CD8-positive, alpha-beta memory T cell (primary cell): ENCODE data around the gene DPM3. TPM values are rescaled to one million over a fixed set of nuclear protein-coding genes. Genes with fewer than 3 reads are reported as not detected.

Experiments
- CTCF ChIA-PET: fragments of 350-600 bp; sonication (Branson Sonifier 250); formaldehyde crosslinking; loops from one replicate; lab custom pipeline; 2021; ENCODE audit warnings: antibody characterized with exemption; lab: Charles Lee
- POLR2A ChIA-PET: fragments of 350-600 bp; sonication (Branson Sonifier 250); formaldehyde crosslinking; loops from one replicate; lab custom pipeline; 2021; ENCODE audit warnings: antibody characterized with exemption; lab: Charles Lee
- DNase-seq, 5 donors: peaks; one replicate each; pipeline versions ENCODE4 v3.0.0 to v3.0.0-alpha.2; 2020 to 2022; ENCODE audit warnings: mixed read lengths in 1 of 5
- H3K27ac ChIP-seq: one replicate; pipeline ENCODE4 v1.7.0; 2013; ENCODE audit warnings: low read depth, mild to moderate bottlenecking, low read length, moderate library complexity
- H3K27me3 ChIP-seq: 2 replicates; pipeline ENCODE4 v1.7.0; 2013; ENCODE audit warnings: low read length, mild to moderate bottlenecking; ENCODE audit not compliant: insufficient read depth, poor library complexity, severe bottlenecking
- H3K36me3 ChIP-seq: 2 replicates; pipeline ENCODE4 v1.7.0; 2013; ENCODE audit warnings: mild to moderate bottlenecking, low read length, moderate library complexity; ENCODE audit not compliant: insufficient read depth
- H3K4me1 ChIP-seq: 2 replicates; pipeline ENCODE4 v1.7.0; 2013; ENCODE audit warnings: mild to moderate bottlenecking, low read length, moderate library complexity; ENCODE audit not compliant: insufficient read depth
- H3K4me3 ChIP-seq: 2 replicates; pipeline ENCODE4 v1.7.0; 2013; ENCODE audit warnings: mild to moderate bottlenecking, low read length
- H3K9me3 ChIP-seq: 2 replicates; pipeline ENCODE4 v1.7.0; 2013; ENCODE audit warnings: mild to moderate bottlenecking, low read length
- H3K27ac Mint-ChIP-seq, 8 donors: one replicate each; pipeline ENCODE4 v1.8.0; 2020 to 2021; ENCODE audit warnings: mixed read lengths in 8 of 8, mild to moderate bottlenecking in 6 of 8, inconsistent platforms in 3 of 8, moderate library complexity in 3 of 8
- H3K27me3 Mint-ChIP-seq, 2 donors: one replicate each; pipeline ENCODE4 v1.8.0; 2020 to 2021; ENCODE audit warnings: mixed read lengths in 2 of 2, mild to moderate bottlenecking in 1 of 2, moderate library complexity in 1 of 2
- H3K36me3 Mint-ChIP-seq, 3 donors: one replicate each; pipeline ENCODE4 v1.8.0; 2020 to 2021; ENCODE audit warnings: mixed read lengths in 3 of 3, inconsistent platforms in 1 of 3, mild to moderate bottlenecking in 1 of 3
- H3K4me1 Mint-ChIP-seq, 3 donors: one replicate each; pipeline ENCODE4 v1.8.0; 2020 to 2021; ENCODE audit warnings: mixed read lengths in 3 of 3, inconsistent platforms in 1 of 3, mild to moderate bottlenecking in 1 of 3
- H3K4me3 Mint-ChIP-seq, 7 donors: one replicate each; pipeline ENCODE4 v1.8.0; 2020 to 2021; ENCODE audit warnings: mixed read lengths in 7 of 7, mild to moderate bottlenecking in 6 of 7, moderate library complexity in 4 of 7, inconsistent platforms in 2 of 7
- H3K9me3 Mint-ChIP-seq, 5 donors: one replicate each; pipeline ENCODE4 v1.8.0; 2020 to 2022; ENCODE audit warnings: mixed read lengths in 5 of 5, mild to moderate bottlenecking in 3 of 5, moderate library complexity in 2 of 5, inconsistent platforms in 1 of 5
- polyA plus RNA-seq: library from polyadenylated mRNA; unstranded; fragments of 300-500 nt; fragmentation: Illumina TruSeq; gene quantifications from one replicate; pipeline ENCODE4 v1.2.3, GENCODE V29; 2021
- total RNA-seq, 2 experiments: library from RNA; stranded (reverse); gene quantifications; one replicate each; pipeline ENCODE4 v1.2.3, GENCODE V29; 2021

The DPM3 gene
- total and polyA plus RNA-seq, 3 experiments from 2014 or later: 38.9 to 120 (median 40.9) TPM

DNA sequence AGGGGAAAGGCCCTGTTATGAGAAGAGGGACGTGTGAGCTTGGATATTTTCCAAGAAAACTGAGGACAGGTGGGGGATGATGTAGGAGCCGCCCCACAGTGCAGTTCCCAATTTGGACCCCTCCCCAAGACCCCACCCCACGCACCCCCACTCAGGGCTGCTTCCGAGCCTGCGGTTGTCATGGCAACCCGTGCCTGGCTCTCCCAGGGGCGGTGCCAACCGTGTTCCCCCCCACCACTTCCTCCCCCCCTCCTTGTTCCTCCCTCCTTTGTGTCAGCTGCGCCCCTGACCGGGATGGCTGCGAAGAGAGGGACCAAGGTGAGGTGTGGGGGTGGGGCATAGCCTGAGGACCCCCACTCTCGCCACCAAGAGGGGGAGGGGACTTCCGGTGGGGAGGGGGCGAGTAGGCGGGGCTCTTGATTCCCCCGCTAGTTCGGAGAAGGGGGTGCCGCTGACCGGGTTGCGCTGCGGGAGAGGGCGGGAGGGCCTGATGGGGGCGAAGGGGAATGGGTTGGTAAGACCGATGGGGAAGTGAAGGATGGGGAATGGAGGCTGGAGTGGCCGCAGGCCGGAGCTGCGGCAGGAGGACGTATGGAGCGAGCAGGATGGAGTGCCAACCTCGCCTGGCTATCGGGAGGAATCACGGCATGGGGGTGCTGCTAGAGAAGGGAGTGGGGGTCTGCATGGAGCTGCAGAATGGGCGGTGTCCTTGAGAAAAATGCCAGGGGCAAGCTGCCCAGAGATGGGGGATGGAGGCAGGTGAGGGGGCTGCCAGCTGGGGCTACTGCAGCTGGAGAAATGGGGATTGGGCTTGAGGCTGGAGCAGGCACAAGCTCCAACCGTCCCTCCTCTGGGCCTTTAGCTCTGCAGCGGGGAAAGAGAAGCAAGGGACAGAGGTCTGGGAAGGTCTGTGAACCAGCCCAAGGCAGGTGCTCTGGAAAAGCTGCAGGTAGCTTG, 34.3 kb upstream of the DPM3 start:
- Mint-ChIP-seq H3K27me3 (peaks cover 0 to 2% of the 10 kb centered on the region in 2 donors), H3K36me3 (peaks cover 0 to 49% (median 4%) of the 10 kb centered on the region in 3 donors), H3K27ac (peak overlapping the region; percentile 79 to 99 (median 98)), H3K4me1 (peaks cover 27 to 57% (median 37%) of the 10 kb centered on the region in 3 donors), H3K4me3 (peak overlapping the region; percentile 86 to 100 (median 98)), H3K9me3 (no peaks in the 10 kb centered on the region)
- DNase-seq: peak; percentile 31 to 82 (median 40)
- Histone ChIP-seq H3K36me3 (peaks cover 21% of the 10 kb centered on the region), H3K9me3 (no peaks in the 10 kb centered on the region), H3K4me1 (peaks cover 41% of the 10 kb centered on the region), H3K4me3 (peak overlapping the region; percentile 97), H3K27ac (peak overlapping the region; percentile 94), H3K27me3 (no peaks in the 10 kb centered on the region)
- ChIA-PET POLR2A (interaction anchor here (0.6 to 2.4 kb wide), 3 partner anchors 19 to 90 kb away, joined by 4 to 16 read pairs (median 5); no protein-coding TSS in a partner anchor), CTCF (interaction anchor here (0.6 to 10.7 kb wide), 12 partner anchors 19 to 783 kb away, joined by 3 to 177 read pairs (median 8); partner anchors contain the start of gene THBS3)

DNA sequence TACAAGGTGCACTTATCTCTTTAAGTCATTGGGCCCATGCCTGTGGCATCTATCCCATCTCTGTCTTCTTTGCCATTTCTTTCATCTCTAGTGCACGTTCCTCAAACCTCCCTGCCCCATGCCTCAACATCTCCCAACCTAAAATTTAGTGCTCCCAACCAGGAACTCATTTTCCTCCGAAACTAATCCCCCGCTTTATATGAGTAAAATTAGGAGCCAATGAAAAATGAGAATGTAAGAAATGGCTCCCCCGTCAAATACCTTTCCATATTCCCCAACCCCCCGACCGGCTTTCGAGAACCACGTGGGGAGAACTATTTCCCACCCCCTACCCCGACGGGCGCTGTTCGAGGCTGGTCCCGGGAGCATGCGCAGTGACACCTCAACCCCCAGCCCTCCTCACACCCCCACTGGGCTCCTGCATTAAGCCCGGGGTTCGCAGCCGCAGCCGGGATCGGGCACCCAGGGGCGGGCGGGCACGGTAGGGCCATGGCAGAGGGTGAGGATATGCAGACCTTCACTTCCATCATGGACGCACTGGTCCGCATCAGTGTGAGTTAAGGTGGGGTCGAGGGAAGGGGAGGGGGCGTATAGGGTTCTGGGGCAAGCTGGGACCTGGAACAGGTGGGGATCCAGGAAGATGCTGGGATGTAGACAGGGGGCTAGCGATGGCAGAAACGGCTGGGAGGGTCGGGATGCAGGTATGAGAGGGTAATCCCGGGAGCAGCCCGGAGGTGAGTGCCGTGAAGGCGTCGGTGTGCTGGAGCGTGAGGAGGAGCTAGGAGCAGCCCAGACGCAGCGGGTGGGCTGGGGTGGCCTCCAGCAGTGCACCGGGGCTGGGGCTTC, 33.4 kb upstream of the DPM3 start, which contains the start of gene TRIM46:
Gene TRIM46 (plus strand): TSS at position 372 of the 846 bp plus-strand sequence. CDS start 118 bp downstream, at position 490.
- H3K27ac ChIP-seq: peak within 1 kb of the TSS; percentile 94
- CTCF ChIA-PET: interaction anchor here (0.6 to 10.7 kb wide), 41 partner anchors 9 to 339 kb away, joined by 3 to 177 read pairs (median 5); partner anchors contain the start of genes FDPS, PBXIP1, SCAMP3 and SLC50A1
- peaks cover 41% of the 10 kb centered on the region for H3K4me1 ChIP-seq
- Mint-ChIP-seq H3K36me3 (peaks cover 0 to 49% (median 7%) of the 10 kb centered on the region in 3 donors), H3K4me3 (peak within 1 kb of the TSS; percentile 86 to 100 (median 98)), H3K27ac (peak within 1 kb of the TSS; percentile 79 to 100 (median 98)), H3K4me1 (peaks cover 27 to 62% (median 37%) of the 10 kb centered on the region in 3 donors), H3K9me3 (no peaks in the 10 kb centered on the region), H3K27me3 (peaks cover 0 to 2% of the 10 kb centered on the region in 2 donors)
- H3K27me3 ChIP-seq: no peaks in the 10 kb centered on the region
- POLR2A ChIA-PET: interaction anchor here (0.7 to 2.4 kb wide), 9 partner anchors 20 to 218 kb away, joined by 3 to 16 read pairs (median 4); partner anchors contain the start of genes FLAD1 and PBXIP1
- DNase-seq: peak; percentile 41 to 79 (median 52)
- peak within 1 kb of the TSS; percentile 97 for H3K4me3 ChIP-seq
- no peaks in the 10 kb centered on the region for H3K9me3 ChIP-seq
- H3K36me3 ChIP-seq: peaks cover 30% of the 10 kb centered on the region

DNA sequence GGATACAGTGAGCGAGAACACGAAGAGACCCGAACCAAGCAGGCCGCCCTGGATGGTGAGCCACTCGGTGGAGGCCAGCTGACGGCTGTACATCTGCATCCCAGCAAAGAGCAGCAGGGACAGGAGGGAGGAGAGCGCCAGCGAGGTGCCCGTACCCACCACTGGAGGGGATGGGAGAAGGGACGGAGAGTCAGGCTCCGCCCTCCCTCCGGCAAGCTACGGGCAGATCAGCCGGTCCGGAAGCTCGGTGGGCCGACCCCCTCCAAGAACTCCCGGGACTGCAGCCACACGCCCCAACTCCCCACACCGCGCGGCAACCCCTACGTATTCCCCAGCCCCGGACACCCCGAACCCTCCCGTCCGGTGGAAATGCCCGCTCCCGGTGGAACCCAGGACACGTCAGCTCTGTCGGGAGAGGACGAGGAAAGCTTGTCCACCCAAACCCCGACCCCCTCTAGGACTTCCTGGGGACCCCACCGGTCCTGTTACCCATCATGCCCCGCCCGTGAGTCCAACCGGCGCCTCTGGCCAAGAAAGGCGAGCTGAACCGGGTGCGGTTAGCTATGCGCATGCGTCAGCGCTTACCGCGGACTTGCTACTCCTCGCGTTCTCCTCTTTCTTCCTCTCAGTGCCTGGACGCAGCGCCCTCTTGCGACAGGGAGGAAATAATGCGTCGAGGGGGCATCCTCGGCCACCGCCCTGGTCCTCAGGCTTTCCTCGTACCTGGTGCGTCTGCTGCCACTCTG, 32.6 kb upstream of the DPM3 start, which contains the start of gene KRTCAP2:
Gene KRTCAP2 (minus strand): TSS at position 573 of the 746 bp plus-strand sequence. CDS start 80 bp downstream, at position 493.
- Histone ChIP-seq H3K9me3 (no peaks in the 10 kb centered on the region), H3K4me1 (peaks cover 41% of the 10 kb centered on the region), H3K27me3 (no peaks in the 10 kb centered on the region), H3K36me3 (peaks cover 27% of the 10 kb centered on the region), H3K27ac (peak within 1 kb of the TSS; percentile 94), H3K4me3 (peak within 1 kb of the TSS; percentile 97)
- no peaks in the 10 kb centered on the region for H3K9me3 Mint-ChIP-seq
- H3K4me3 Mint-ChIP-seq: peak within 1 kb of the TSS; percentile 86 to 100 (median 98)
- peak; percentile 91 to 97 (median 92) for DNase-seq
- H3K4me1 Mint-ChIP-seq: peaks cover 28 to 64% (median 40%) of the 10 kb centered on the region in 3 donors
- H3K36me3 Mint-ChIP-seq: peaks cover 0 to 47% (median 7%) of the 10 kb centered on the region in 3 donors
- POLR2A ChIA-PET: interaction anchor here (0.7 to 1.3 kb wide), 8 partner anchors 21 to 217 kb away, joined by 3 to 13 read pairs (median 4); partner anchors contain the start of genes FLAD1 and PBXIP1
- CTCF ChIA-PET: interaction anchor here (0.6 to 10.7 kb wide), 54 partner anchors 9 to 1226 kb away, joined by 3 to 177 read pairs (median 4); partner anchors contain the start of genes ADAM15, DENND4B, DPM3 and EFNA3
- H3K27ac Mint-ChIP-seq: peak within 1 kb of the TSS; percentile 79 to 100 (median 98)
- H3K27me3 Mint-ChIP-seq: peaks cover 0 to 2% of the 10 kb centered on the region in 2 donors

DNA sequence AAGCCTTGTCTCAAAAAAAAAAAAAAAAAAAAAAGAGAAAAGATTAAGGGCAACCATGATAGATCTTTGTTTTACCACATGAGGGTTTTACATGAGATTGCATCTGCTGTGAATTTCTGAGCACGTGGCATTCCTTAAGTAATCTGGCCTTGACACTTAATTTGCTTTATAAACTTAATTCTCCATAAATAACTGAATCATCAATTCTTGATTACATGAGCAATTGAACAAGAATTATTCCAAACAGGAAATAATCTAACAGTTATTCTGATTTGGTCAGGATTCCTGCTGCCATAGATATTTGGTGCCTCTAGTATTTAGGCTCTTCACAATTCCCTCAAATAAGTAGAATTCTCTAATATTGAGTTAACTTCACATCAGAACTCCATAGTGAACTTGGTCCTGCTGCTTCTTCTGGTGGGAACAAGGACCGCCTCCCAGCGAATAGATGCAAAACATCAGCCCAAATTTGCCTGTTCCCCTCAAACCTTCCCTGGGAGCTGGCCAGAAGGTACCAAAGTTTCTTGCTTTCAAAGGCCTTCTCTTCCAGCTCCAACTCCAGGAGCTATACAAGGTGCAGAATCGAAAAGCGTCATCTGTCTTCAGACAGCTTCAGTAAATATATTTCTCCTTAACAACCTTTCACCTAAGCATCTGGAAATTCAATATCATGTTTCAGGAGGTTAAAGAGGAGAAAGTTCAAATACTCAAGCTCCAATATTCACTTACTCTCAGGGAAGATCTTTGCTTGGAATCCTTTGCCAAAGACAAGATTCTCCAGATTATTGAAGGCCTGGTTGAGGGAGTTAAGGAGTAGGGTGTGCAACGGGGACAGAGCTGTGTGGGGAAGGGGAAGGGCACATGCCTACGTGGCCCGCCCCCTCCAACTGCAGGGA, 31.8 kb upstream of the DPM3 start:
- H3K4me1 ChIP-seq: peaks cover 45% of the 10 kb centered on the region
- peaks cover 37 to 68% (median 48%) of the 10 kb centered on the region in 3 donors for H3K4me1 Mint-ChIP-seq

DNA sequence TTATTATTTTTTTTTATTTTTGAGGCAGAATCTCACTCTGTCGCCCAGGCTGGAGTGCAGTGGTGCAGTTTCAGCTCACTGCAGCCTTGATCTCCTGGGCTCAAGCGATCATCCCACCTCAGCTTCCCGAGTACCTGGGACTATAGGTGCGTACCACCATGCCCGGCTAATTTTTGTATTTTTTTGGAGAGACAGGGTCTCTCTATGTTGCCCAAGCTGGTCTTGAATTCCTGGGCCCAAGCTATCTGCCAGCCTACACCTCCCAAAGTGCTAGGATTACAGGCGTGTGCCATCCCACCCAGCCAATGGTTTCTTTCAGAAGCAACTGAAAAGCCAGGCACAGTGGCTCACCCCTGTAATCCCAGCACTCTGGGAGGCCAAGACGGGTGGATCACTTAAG, 30.5 kb upstream of the DPM3 start:
- Histone ChIP-seq H3K9me3 (no peaks in the 10 kb centered on the region), H3K4me1 (peaks cover 39% of the 10 kb centered on the region), H3K36me3 (peaks cover 18% of the 10 kb centered on the region), H3K4me3 (no peak overlapping the region), H3K27ac (no peak overlapping the region), H3K27me3 (no peaks in the 10 kb centered on the region)
- Mint-ChIP-seq H3K9me3 (no peaks in the 10 kb centered on the region), H3K27ac (peak overlapping the region in 1 of 8 donors; percentile 30), H3K27me3 (peaks cover 3 to 4% of the 10 kb centered on the region in 2 donors), H3K36me3 (peaks cover 0 to 39% (median 7%) of the 10 kb centered on the region in 3 donors), H3K4me3 (peak overlapping the region in 3 of 7 donors; percentile 42 to 97 (median 48)), H3K4me1 (peaks cover 32 to 59% (median 42%) of the 10 kb centered on the region in 3 donors)
- POLR2A ChIA-PET: no interaction called here
- CTCF ChIA-PET: interaction anchor here (1.2 to 10.7 kb wide), 5 partner anchors 75 to 109 kb away, joined by 3 to 177 read pairs (median 4); no protein-coding TSS in a partner anchor
- DNase-seq: no peak

More for the DNA sequence above, 31.8 kb upstream of the DPM3 start:
- peaks cover 19% of the 10 kb centered on the region for H3K36me3 ChIP-seq
- H3K4me3 Mint-ChIP-seq: peak overlapping the region; percentile 86 to 100 (median 98)
- H3K9me3 Mint-ChIP-seq: no peaks in the 10 kb centered on the region
- H3K9me3 ChIP-seq: no peaks in the 10 kb centered on the region
- peak overlapping the region; percentile 97 for H3K4me3 ChIP-seq
- H3K27ac Mint-ChIP-seq: peak overlapping the region; percentile 79 to 100 (median 98)
- no peak for DNase-seq
- H3K27ac ChIP-seq: peak overlapping the region; percentile 94
- H3K27me3 ChIP-seq: no peaks in the 10 kb centered on the region
- ChIA-PET CTCF (interaction anchor here (0.8 to 10.7 kb wide), 30 partner anchors 12 to 1226 kb away, joined by 3 to 177 read pairs (median 5); partner anchors contain the start of genes ADAM15, DENND4B, DPM3 and EFNA3), POLR2A (interaction anchor here (1.0 to 1.3 kb wide), 3 partner anchors 22 to 189 kb away, joined by 3 to 13 read pairs (median 3); partner anchors contain the start of gene FLAD1)
- peaks cover 2 to 3% of the 10 kb centered on the region in 2 donors for H3K27me3 Mint-ChIP-seq
- peaks cover 0 to 43% (median 7%) of the 10 kb centered on the region in 3 donors for H3K36me3 Mint-ChIP-seq
